ENCODE results near the gene DCTN5. TPM values are rescaled to one million over a fixed set of nuclear protein-coding genes. Genes with fewer than 3 reads are reported as not detected.

Gene DCTN5
- total and polyA plus RNA-seq, 2 of the 13 experiments (the other 11 are each of a cell fraction or from before 2014, with no cell fraction given), result 105 to 207 TPM

GRCh38 chr16:23595951-23596720 lies 45.1 kb upstream of the DCTN5 start, which contains the start of gene NDUFAB1 (continued):
- peak; percentile 59; the same call in 1 of the 2 replicates for TF ChIP-seq CBX5 (CRISPR knock-in tag; IDR thresholded peaks at IDR 0.05; ENCODE audit: borderline replicate concordance)
- peak; percentile 79 for TF ChIP-seq HES4 (CRISPR knock-in tag; IDR thresholded peaks at IDR 0.05; ENCODE audit: borderline replicate concordance)
- no peak for TF ChIP-seq TIGD3 (CRISPR knock-in tag; IDR thresholded peaks at IDR 0.05; ENCODE audit: borderline replicate concordance)
- TF ChIP-seq MXD4 (CRISPR knock-in tag; IDR thresholded peaks at IDR 0.05), result peak; percentile 98
- no peak for TF ChIP-seq FOXA1 (IDR thresholded peaks at IDR 0.05)
- TF ChIP-seq FOXA1 (CRISPR knock-in tag; IDR thresholded peaks at IDR 0.05), result peak; percentile 67
- peak; percentile 93; the same call in 1 of the 2 replicates for TF ChIP-seq ZNF615 (CRISPR knock-in tag; IDR thresholded peaks at IDR 0.05; ENCODE audit: borderline replicate concordance)
- peak; percentile 93 for TF ChIP-seq ATF2 (CRISPR knock-in tag; IDR thresholded peaks at IDR 0.05)
- TF ChIP-seq NRL (CRISPR knock-in tag; IDR thresholded peaks at IDR 0.05; ENCODE audit: borderline replicate concordance), result peak; percentile 98
- peak; percentile 75; the same call in 1 of the 2 replicates for TF ChIP-seq FLYWCH1 (CRISPR knock-in tag; IDR thresholded peaks at IDR 0.05)
- TF ChIP-seq HNRNPLL (IDR thresholded peaks at IDR 0.05; ENCODE audit: low read depth, low read length, poor library complexity, severe bottlenecking), result peak; percentile 96
- TF ChIP-seq ETV5 (CRISPR knock-in tag; IDR thresholded peaks at IDR 0.05; ENCODE audit: borderline replicate concordance), result peak; percentile 93
- TF ChIP-seq KDM2A (CRISPR knock-in tag; IDR thresholded peaks at IDR 0.05; ENCODE audit: borderline replicate concordance, low read depth), result peak; percentile 95
- TF ChIP-seq, protein P1, sequence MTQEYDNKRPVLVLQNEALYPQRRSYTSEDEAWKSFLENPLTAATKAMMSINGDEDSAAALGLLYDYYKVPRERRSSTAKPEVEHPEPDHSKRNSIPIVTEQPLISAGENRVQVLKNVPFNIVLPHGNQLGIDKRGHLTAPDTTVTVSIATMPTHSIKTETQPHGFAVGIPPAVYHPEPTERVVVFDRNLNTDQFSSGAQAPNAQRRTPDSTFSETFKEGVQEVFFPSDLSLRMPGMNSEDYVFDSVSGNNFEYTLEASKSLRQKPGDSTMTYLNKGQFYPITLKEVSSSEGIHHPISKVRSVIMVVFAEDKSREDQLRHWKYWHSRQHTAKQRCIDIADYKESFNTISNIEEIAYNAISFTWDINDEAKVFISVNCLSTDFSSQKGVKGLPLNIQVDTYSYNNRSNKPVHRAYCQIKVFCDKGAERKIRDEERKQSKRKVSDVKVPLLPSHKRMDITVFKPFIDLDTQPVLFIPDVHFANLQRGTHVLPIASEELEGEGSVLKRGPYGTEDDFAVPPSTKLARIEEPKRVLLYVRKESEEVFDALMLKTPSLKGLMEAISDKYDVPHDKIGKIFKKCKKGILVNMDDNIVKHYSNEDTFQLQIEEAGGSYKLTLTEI (CRISPR knock-in tag; conservative IDR thresholded peaks at IDR 0.05), result no peak
- no peak for TF ChIP-seq ZNF512B (CRISPR knock-in tag; IDR thresholded peaks at IDR 0.05; ENCODE audit: borderline replicate concordance)
- TF ChIP-seq PRMT3 (CRISPR knock-in tag; IDR thresholded peaks at IDR 0.05; ENCODE audit: borderline replicate concordance, low read depth), result 0 out of 2 replicates have a peak, but pooled peaks have one; percentile 56
- peak; percentile 96 for TF ChIP-seq KDM5B (CRISPR knock-in tag; IDR thresholded peaks at IDR 0.05; ENCODE audit: borderline replicate concordance)
